ENCODE results near the gene FOXO1. TPM values are rescaled to one million over a fixed set of nuclear protein-coding genes. Genes with fewer than 3 reads are reported as not detected.

The FOXO1 gene
- total RNA-seq, 3 donors from 2014 or later: 28.7 to 34.1 (median 30.5) TPM

- intact Hi-C loops (cut with DNase I, micrococcal nuclease): no loop called here
- Histone ChIP-seq H3K4me1 (ENCODE audit: low read depth) (peaks cover 18% of the 10 kb centered on the region), H3K4me3 (no peak overlapping the region), H3K36me3 (ENCODE audit: low read depth) (no peaks in the 10 kb centered on the region), H3K9me3 (no peaks in the 10 kb centered on the region)
- DNase-seq (no peak), ATAC-seq (peak; percentile 43)
- TF ChIP-seq, protein P1, sequence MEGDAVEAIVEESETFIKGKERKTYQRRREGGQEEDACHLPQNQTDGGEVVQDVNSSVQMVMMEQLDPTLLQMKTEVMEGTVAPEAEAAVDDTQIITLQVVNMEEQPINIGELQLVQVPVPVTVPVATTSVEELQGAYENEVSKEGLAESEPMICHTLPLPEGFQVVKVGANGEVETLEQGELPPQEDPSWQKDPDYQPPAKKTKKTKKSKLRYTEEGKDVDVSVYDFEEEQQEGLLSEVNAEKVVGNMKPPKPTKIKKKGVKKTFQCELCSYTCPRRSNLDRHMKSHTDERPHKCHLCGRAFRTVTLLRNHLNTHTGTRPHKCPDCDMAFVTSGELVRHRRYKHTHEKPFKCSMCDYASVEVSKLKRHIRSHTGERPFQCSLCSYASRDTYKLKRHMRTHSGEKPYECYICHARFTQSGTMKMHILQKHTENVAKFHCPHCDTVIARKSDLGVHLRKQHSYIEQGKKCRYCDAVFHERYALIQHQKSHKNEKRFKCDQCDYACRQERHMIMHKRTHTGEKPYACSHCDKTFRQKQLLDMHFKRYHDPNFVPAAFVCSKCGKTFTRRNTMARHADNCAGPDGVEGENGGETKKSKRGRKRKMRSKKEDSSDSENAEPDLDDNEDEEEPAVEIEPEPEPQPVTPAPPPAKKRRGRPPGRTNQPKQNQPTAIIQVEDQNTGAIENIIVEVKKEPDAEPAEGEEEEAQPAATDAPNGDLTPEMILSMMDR (IDR thresholded peaks at IDR 0.05): no peak
These were observed 42.1 kb downstream of the FOXO1 start for GRCh38 chr13:40624383-40624782.

GRCh38 chr13:40622761-40623160, 43.7 kb downstream of the FOXO1 start:
- no peaks in the 10 kb centered on the region for H3K36me3 ChIP-seq (ENCODE audit: low read depth)
- intact Hi-C loops (cut with DNase I, micrococcal nuclease): no loop called here
- no peak for ATAC-seq
- TF ChIP-seq, protein P1 (IDR thresholded peaks at IDR 0.05): no peak
- no peaks in the 10 kb centered on the region for H3K9me3 ChIP-seq
- peaks cover 17% of the 10 kb centered on the region for H3K4me1 ChIP-seq (ENCODE audit: low read depth)
- no peak overlapping the region for H3K4me3 ChIP-seq
- no peak for DNase-seq

DNA sequence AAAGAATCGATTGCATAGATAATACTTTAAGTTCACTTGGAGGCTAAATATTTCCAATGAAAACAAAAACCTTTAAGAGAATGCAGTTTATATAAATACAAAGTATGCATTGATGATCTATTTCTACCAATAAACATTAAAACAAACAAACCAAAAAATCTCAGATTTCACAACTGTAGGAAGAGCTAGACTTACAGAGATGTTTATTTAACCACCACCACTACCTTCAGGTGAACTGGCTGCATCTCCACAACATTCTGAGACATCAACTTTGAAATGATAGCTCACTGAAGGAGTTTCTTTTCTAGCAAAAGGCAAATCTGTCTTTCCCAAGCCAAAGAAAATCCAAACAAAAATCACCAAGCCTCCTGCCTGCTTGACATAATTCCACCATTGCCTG, 44.2 kb downstream of the FOXO1 start:
- ATAC-seq (no peak), DNase-seq (no peak)
- Histone ChIP-seq H3K36me3 (ENCODE audit: low read depth) (no peaks in the 10 kb centered on the region), H3K4me3 (no peak overlapping the region), H3K4me1 (ENCODE audit: low read depth) (peaks cover 16% of the 10 kb centered on the region), H3K9me3 (no peaks in the 10 kb centered on the region)
- intact Hi-C loops (cut with DNase I, micrococcal nuclease): no loop called here
- TF ChIP-seq, protein P1 (IDR thresholded peaks at IDR 0.05): no peak

DNA sequence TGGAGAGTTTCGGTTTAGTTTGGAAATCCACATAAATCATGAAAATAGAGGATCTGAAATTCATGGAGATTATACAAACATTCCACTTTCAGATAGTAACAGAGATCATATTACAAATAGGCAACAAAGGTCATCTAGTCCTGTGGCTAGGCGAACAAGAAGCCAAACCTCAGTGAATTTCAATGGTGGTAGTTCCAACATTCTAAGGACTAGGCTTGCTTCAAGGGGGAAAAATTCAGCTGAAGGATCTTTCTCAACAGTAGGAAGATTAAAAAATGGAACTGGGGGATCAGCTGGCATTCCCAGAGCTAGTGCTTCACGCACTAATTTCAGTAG, 47.0 kb downstream of the FOXO1 start:
- Histone ChIP-seq H3K4me3 (no peak overlapping the region), H3K36me3 (ENCODE audit: low read depth) (no peaks in the 10 kb centered on the region), H3K9me3 (no peaks in the 10 kb centered on the region), H3K4me1 (ENCODE audit: low read depth) (peaks cover 13% of the 10 kb centered on the region)
- DNase-seq: no peak
- intact Hi-C loops (cut with DNase I, micrococcal nuclease): no loop called here
- TF ChIP-seq, protein P1 (IDR thresholded peaks at IDR 0.05): no peak
- ATAC-seq: no peak

- ATAC-seq: no peak
- intact Hi-C loops (cut with DNase I, micrococcal nuclease): no loop called here
- Histone ChIP-seq H3K9me3 (no peaks in the 10 kb centered on the region), H3K4me3 (no peak overlapping the region), H3K36me3 (ENCODE audit: low read depth) (no peaks in the 10 kb centered on the region), H3K4me1 (ENCODE audit: low read depth) (peaks cover 13% of the 10 kb centered on the region)
- TF ChIP-seq, protein P1 (IDR thresholded peaks at IDR 0.05): no peak
- no peak for DNase-seq
These were observed 47.6 kb downstream of the FOXO1 start for GRCh38 chr13:40618581-40619478.
